H1 (cell line): ENCODE data around the gene PLPPR3.

Experiments used
- ATF3 ChIP-seq: IDR thresholded peaks from 2 replicates; pipeline ENCODE4 v1.6.1; 2011; ENCODE audit warnings: low read depth, mild to moderate bottlenecking, low read length; ENCODE audit not compliant: insufficient read depth
- BACH1 ChIP-seq: IDR thresholded peaks from 2 replicates; pipeline ENCODE4 v1.6.1; 2012; ENCODE audit warnings: low read length, improper control_type of control experiment
- CBX5 ChIP-seq: fragments of 300-800, 300-1000 bp; sonication (generic); IDR thresholded peaks from 2 replicates; pipeline ENCODE4 v1.7.1; 2016; ENCODE audit warnings: antibody characterized with exemption, low read length, low read depth
- CHD2 ChIP-seq: IDR thresholded peaks from 2 replicates; pipeline ENCODE4 v1.6.1; 2012; ENCODE audit warnings: low read length, improper control_type of control experiment
- CREB1 ChIP-seq: IDR thresholded peaks from 2 replicates; pipeline ENCODE4 v1.6.1; 2012; ENCODE audit warnings: inconsistent platforms
- CTCF ChIP-seq, 3 experiments: IDR thresholded peaks; 1 replicate in 2 of 3; 2 replicates in 1 of 3; pipeline versions ENCODE4 v1.5.1 to v1.6.1; 2011; ENCODE audit warnings: low read length in 3 of 3, mild to moderate bottlenecking in 3 of 3, inconsistent platforms in 2 of 3, low read depth in 1 of 3, moderate library complexity in 1 of 3; ENCODE audit not compliant: insufficient read depth in 1 of 3; ENCODE audit errors: control extremely low read depth in 1 of 3
- EGR1 ChIP-seq: IDR thresholded peaks from 2 replicates; pipeline ENCODE4 v1.6.1; 2011; ENCODE audit warnings: low read depth, low read length, borderline replicate concordance
- EZH2 ChIP-seq: fragments of 200-600 bp; sonication (generic); IDR thresholded peaks from 2 replicates; pipeline ENCODE4 v1.7.1; 2012; ENCODE audit warnings: low read depth, mild to moderate bottlenecking, moderate library complexity, low read length, inconsistent platforms; ENCODE audit not compliant: severe bottlenecking
- JUN ChIP-seq: IDR thresholded peaks from 2 replicates; pipeline ENCODE4 v1.6.1; 2011; ENCODE audit warnings: low read depth, mild to moderate bottlenecking, improper control_type of control experiment, low read length
- POLR2A ChIP-seq, 2 experiments: IDR thresholded peaks; 1 replicate in 1 of 2; 2 replicates in 1 of 2; pipeline ENCODE4 v1.6.1; 2011; ENCODE audit warnings: low read depth in 2 of 2, low read length in 2 of 2, mild to moderate bottlenecking in 2 of 2; ENCODE audit errors: control extremely low read depth in 1 of 2
- SAP30 ChIP-seq: fragments of 300-600 bp; sonication (generic); IDR thresholded peaks from 2 replicates; pipeline ENCODE4 v1.7.1; 2012; ENCODE audit warnings: low read length, moderate library complexity, mild to moderate bottlenecking, inconsistent platforms; ENCODE audit not compliant: insufficient read depth, insufficient replicate concordance
- TAF7 ChIP-seq: optimal IDR thresholded peaks from 2 replicates; pipeline ENCODE3; 2011; ENCODE audit warnings: low read depth, mild to moderate bottlenecking, inconsistent platforms, low read length, moderate library complexity, borderline replicate concordance
- YY1 ChIP-seq: IDR thresholded peaks from 2 replicates; pipeline ENCODE4 v1.6.1; 2011; ENCODE audit warnings: low read depth, mild to moderate bottlenecking, low read length

- TF ChIP-seq SAP30 (no peak), CHD2 (no peak), BACH1 (no peak), TAF7 (no peak), EZH2 (no peak), EGR1 (no peak), CTCF (IDR thresholded peaks at IDR 0.05; ENCODE audit: control extremely low read depth in 1 of 3, insufficient read depth in 1 of 3, low read depth in 1 of 3, low read length in 3 of 3) (no peak), POLR2A (IDR thresholded peaks at IDR 0.05; ENCODE audit: control extremely low read depth in 1 of 2, low read depth in 2 of 2, low read length in 2 of 2) (peak; percentile 23 to 44; a peak in 2 of 3 replicates), JUN (no peak), CREB1 (peak; percentile 27; the same call in 1 of the 2 replicates), ATF3 (no peak), CBX5 (no peak), YY1 (no peak)
Observed at GRCh38 chr19:797528-798414, 24.0 kb downstream of the PLPPR3 start.
